ENCODE measurements around the gene CAD.

CAD gene

DNA sequence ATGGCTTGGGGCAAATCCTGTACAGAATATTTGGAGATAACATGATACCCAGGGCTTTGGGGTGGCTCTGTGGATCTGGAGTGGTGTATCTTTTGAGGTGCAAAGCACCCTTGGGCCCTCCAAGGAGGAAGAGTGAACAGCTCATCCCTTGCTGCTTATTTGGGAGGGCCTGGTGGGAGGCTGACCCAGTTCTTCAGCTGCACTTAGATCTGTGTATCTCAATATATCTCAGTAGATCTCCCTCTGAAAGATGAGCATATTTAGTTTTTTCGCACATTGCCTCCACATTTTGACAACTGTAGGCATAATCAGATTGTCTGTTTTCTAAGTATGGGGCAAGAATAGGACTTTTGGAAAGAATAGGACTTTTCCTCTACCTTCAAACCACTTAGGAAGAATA lies 67.8 kb downstream of the CAD start:
- DNase-seq, result no peak

DNA sequence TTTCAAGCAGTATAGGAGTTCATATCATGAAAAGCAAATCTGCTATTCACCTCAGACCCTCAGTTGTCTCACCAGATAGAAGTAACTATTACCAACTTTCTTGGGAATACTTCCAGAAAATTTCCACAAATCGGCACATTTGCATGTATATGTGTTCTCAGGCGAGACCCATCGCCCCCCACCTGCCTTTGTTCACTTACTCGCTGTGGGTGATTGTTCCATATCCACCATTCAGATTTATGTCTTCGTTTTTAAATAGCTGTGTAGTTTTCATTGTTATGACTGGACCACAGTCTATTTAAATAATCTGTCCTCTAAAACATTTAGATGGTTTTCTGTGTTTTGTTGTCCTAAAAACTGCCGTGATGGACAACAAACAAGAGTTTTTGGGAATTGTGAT lies 68.3 kb downstream of the CAD start:
- DNase-seq, result no peak

DNA sequence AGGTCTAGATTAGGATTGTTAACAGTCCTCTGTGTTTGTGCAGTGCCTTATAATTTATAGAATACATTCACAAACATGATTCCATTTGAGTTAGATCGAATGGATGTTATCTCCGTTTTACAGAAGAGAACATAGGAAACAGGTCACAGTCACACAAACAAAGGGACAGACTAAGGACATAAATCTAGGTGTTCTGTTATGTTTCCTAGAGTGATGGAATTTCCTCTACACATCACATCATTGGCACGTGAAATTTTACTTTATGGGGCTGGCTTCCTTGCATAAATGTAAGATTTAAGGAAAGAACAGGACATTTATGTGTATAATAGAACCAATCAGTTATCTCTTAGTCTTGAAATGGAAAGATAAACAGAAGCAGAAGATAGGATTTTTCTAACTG lies 71.4 kb downstream of the CAD start:
- no peak for DNase-seq

DNA sequence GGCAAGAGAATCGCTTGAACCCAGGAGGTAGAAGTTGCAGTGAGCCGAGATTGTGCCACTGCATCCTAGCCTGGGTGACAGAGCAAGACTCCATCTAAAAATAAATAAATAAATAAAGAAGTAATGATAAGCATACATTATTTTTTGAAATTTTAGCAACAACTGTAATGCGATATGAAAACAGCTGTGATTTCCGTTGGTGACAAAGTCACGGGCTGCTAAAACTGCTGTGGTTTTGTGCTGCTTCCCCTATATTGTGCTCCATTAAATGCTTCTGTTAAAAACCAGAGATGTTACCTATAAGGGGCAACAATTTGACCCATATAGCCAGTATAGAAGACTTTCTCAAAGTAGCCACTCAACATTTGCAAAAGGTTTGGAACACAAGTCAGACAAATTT lies 73.4 kb downstream of the CAD start:
- DNase-seq, result no peak

DNA sequence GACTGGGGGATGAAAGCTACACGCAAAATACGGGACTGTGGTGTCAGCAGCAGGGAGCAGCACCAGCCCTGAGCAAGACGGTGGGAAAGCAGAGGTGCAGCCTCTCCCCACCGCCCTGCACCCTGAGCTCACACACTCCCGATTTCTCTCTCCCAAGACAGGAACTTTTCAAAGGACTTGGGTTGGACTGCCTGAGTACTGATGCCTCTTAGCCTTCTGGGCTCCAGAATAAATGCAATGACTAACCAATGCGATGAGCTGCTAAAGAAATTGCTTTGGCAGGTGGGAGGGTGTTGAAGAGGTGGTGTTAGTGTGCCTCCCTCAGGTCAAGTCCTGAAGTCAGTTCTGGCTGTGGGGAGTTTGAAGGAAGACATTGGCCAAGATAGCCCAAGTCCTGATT lies 74.7 kb downstream of the CAD start:
- DNase-seq, result no peak
